ENCODE measurements around the gene SKIC2.
"Not testable (repeated sequence)": the region's sequence is repeated elsewhere in the genome, so short reads cannot be mapped to it uniquely, and the experiment has no call there.

GRCh38 chr6:32005991-32006529, 47.1 kb downstream of the SKIC2 start:
- not testable (repeated sequence) for TF ChIP-seq EZH2 (IDR thresholded peaks at IDR 0.05; ENCODE audit: insufficient read depth, poor library complexity, severe bottlenecking); EZH2phosphoT487 (IDR thresholded peaks at IDR 0.05; ENCODE audit: insufficient read depth, low read depth)

Measured in GM23248 (cell line).